Epidermal melanocyte (primary cell): ENCODE data around the gene CPNE2.
"Not testable (repeated sequence)": the region's sequence is repeated elsewhere in the genome, so short reads cannot be mapped to it uniquely, and the experiment has no call there.

Source experiments
- DNase-seq: peaks from one replicate; pipeline ENCODE4 v3.0.0; 2011; ENCODE audit warnings: low spot score; ENCODE audit not compliant: insufficient read length

Gene CPNE2

DNA sequence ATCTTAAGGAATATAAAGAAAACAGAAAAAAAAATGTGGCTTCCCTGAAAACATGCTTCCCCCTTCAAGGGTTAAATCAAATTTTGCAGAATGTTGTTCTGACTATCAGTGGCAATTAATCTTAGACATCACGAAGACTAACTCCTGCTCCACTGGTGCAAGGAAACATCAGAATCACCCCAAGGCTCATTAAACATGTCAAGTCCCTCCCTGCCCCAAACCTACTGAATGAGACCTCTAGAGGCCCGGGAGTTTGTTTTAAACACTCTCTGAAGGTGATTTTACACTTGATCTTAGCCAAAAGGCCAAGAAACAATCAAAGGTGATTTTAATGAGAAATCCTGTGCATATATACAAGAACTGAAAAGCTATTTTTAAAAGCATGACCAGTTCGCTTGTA lies 75.2 kb downstream of the CPNE2 start:
- no peak for DNase-seq

DNA sequence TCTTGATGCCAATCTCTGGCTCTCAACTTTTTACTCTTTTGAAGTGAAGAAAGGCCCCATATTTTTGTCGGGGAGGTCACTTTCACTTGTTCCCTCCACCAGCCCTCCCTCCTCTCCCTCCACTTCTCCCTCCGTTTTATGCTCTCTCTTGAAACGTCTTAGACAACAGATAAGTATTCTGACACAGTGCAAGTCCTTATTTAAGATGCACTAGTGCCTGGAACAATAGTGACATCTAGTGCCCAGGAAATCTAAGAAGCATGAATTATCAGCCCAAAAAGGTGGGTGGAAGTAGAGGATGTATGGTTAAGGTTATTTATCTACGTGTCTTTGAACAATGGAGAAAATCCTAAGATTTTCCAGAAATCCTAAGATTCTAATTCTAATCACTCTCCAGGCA lies 75.6 kb downstream of the CPNE2 start:
- DNase-seq = no peak

- DNase-seq = no peak
These were observed 76.9 kb downstream of the CPNE2 start for GRCh38 chr16:57169327-57169726.

GRCh38 chr16:57172721-57173290 lies 80.4 kb downstream of the CPNE2 start:
- DNase-seq = no peak

DNA sequence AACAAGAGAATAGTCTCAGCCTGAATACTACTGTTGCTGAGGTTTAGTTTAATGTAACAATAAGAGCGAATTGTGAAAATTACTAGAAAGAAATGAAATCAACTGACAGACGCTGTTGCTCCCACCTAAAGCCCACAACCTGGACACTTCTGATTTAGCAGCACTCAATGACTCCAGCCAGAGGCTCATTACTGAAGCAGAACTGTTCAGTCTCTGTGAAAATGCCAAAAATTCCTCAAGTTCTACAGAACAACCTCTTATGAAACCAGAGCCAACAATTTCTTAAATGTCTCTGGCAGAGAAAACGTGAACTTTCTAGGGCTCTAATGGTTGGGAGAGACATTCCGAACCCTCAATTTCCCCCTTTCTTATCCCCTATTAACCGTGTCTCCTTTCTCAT lies 83.5 kb downstream of the CPNE2 start:
- no peak for DNase-seq

DNA sequence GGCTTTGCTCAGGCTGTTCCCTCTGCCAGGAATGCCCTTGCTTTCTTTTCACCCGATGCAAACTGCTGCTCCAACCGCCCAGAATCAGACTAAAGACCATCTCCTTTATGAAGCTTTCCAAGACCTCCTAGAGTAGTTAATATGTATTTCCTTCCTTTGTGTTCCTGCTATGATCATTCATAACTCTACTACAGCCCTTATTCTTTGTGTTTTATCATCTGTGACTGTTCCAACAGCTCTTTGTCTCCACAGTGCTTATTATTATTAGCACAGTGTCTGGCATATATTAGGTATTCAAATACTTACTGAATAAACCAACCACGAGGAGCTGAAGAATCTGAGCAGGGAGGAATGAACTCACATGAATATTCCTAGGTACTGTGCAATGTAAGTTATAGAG lies 85.8 kb downstream of the CPNE2 start:
- no peak for DNase-seq

DNA sequence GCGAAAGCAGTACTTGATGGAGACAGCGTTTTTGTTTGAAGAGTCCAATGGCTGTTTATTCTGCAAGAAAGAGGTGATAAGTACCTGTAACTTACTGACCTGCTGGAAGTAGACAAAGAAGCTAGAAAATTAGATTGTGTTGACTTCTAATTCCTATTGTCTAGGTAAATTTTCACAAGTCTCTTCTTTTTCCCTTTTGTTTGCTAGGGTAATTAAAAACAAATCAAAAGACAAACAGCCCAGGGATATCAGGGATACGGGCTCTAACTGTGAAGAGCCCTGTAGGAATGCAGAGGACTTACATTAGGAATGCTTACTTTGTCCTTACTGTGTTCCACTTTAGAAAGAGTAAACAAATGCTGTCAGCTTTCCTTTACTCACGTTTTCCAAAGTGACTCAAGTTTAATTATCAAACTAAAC lies 86.4 kb downstream of the CPNE2 start:
- no peak for DNase-seq

DNA sequence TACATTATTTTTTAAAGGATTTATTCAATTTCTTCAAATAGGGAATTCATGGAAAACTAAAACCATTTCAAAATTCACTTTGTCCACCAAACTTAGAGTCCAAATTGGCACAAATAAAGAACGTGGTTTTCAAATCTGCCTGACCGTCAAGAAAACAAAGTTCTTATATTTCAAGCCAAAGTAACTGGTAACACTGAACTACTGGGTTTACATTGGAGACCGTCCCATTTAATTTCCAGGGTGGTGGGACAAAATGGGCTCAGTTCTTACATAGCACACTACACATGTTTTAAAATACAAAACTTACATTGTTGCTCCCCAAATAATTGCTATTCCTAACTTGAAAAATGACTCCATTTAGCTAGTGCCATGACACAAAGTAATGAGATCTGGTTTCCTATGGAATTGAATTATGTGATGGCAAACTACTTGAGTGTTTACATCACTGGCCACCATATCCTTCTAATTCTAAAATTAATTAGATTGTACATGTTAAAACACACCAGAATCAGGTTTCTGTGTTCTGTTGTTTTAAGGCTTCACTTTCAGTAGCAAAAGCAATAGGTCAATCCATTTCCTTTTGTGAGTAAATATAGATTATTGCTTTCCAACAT lies 86.9 kb downstream of the CPNE2 start:
- no peak for DNase-seq

DNA sequence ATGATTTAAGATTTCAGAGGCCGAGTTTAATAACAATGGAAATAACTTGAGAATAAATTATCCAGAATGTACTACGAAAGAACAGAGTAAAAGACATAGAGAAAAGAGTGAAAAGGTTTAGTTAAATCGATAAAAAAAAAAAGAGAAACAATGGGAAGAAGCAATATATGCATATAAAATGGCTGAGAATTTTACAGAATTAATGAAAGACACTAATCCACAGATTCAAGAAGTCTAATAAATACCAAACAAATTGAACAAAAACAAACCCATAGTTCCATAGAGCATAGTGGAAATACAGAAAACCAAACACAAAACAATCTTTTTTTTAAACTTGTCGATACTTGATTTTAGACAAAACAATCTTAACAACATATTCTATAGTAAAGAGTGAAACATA lies 91.7 kb downstream of the CPNE2 start:
- DNase-seq = no peak

DNA sequence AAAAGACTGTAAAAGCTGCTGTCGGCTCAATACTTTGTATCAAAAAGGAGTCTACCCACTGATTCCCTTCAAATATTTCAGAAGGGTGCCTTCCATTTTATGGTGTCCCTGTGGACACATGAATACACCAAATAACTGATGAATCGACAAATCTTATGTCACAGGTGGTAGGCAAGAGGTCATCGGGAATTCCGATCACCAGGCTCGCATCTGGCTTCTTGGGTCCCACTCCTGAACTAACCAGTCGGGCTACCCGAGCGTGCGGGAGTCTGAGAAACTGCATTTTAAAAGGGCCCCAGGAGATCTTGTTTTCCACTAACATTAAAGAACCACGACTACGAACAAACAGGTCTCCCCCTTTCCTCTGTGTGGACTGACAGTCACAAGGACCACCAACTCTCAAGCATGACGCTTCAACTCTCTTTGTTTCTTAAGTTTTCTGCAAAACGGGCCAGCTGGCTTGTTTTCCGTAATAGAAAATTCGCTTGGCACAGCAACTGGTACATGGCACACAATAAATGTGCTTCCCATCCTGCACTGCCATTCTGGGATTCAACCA lies 92.6 kb downstream of the CPNE2 start:
- no peak for DNase-seq

DNA sequence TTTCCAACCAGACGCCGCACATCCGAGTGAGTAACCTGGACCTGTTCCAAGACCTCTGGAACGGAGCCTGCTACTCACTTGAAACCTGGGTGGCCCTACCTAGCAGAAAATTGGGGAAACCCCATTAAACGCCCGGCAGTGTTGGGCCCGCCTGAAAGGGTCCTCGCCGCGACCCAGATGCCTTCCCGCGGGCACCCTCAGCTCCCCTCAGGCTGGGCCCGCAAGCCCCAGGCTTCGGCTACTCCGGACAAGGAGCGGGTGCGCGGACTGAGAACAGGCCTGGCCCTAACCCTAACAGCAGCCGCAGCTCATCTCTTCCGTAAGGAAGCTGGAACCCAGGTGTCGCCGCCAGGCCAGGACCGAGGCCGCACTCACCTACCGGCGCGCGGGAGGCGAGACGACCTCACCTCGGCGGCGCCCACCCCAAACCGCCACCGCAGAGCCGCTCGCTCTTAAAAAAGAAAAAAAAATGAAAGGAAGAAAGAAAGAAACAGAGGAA lies 93.1 kb downstream of the CPNE2 start:
- no peak for DNase-seq

DNA sequence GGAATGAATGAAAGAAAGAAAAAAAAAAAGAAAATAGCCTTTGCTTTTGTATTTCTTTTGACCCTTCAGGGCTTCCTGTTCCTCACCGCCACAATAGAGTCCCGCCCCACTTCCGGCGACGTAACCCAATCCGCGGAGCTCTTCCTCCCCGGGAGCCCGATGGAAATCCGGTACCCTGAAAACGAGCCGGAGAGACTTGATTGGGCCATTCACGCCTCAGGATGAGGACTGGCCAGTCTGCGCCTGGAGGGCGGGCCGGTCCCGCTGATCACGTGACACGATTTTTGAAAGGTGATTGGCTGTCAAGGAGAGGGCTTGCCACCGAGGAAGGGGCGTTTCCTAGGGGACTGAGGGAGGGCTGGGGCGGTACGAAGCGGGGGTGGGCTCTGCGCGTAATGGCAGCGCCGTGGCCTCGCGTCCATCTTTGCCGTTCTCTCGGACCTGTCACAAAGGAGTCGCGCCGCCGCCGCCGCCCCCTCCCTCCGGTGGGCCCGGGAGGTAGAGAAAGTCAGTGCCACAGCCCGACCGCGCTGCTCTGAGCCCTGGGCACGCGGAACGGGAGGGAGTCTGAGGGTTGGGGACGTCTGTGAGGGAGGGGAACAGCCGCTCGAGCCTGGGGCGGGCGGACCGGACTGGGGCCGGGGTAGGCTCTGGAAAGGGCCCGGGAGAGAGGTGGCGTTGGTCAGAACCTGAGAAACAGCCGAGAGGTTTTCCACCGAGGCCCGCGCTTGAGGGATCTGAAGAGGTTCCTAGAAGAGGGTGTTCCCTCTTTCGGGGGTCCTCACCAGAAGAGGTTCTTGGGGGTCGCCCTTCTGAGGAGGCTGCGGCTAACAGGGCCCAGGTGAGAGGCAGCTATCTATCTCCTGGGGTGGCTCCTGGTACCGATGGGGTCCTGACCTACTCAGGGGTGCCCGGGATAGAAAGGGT lies 93.8 kb downstream of the CPNE2 start, which contains the start of the genes PSME3IP1 and RSPRY1:
TSS of gene PSME3IP1 (minus strand) at position 95 of the 927 bp plus-strand sequence. CDS start 12,185 bp downstream, outside the sequence.
TSS of gene RSPRY1 (plus strand) at position 385 of the 927 bp plus-strand sequence. CDS start 18,330 bp downstream, outside the sequence.
- DNase-seq = peak; percentile 98

- no peak for DNase-seq
These were observed 94.8 kb downstream of the CPNE2 start for GRCh38 chr16:57186872-57187854.

DNA sequence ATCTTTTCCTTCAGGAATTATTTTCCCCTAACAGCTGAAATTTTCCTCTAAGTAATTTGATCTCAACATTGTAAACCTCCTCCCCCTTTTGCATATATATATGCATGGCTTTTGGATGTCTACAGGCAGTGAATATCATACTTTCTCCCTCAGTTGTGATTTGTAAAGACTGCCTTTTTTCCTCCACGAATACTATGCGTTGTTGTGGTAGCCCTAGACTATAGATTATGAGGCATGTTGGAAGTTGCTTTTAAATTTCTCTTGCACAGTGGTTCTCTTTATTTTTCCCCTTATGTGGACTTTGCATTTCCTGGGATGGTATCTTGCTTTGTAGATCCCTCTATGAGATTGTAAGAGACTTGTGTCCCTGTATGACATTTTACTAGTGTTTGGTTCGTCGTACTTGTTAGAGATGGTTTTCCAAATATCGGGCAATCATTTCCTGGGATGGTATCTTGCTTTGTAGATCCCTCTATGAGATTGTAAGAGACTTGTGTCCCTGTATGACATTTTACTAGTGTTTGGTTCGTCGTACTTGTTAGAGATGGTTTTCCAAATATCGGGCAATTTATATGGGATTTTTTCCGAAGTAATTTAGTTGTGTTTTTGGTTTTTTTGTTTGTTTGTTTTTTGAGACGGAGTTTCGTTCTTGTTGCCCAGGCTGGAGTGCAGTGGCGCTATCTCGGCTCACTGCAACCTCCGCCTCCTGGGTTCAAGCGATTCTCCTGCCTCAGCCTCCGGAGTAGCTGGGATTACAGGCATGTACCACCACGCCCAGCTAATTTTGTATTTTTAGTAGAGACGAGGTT lies 95.7 kb downstream of the CPNE2 start:
- not testable (repeated sequence) for DNase-seq

GRCh38 chr16:57188711-57189002 lies 96.3 kb downstream of the CPNE2 start:
- no peak for DNase-seq

- not testable (repeated sequence) for DNase-seq
These were observed 97.1 kb downstream of the CPNE2 start for GRCh38 chr16:57189527-57189926.

- no peak for DNase-seq
These were observed 97.8 kb downstream of the CPNE2 start for GRCh38 chr16:57190136-57190535.

GRCh38 chr16:57191056-57191571 lies 98.7 kb downstream of the CPNE2 start:
- DNase-seq = no peak

DNA sequence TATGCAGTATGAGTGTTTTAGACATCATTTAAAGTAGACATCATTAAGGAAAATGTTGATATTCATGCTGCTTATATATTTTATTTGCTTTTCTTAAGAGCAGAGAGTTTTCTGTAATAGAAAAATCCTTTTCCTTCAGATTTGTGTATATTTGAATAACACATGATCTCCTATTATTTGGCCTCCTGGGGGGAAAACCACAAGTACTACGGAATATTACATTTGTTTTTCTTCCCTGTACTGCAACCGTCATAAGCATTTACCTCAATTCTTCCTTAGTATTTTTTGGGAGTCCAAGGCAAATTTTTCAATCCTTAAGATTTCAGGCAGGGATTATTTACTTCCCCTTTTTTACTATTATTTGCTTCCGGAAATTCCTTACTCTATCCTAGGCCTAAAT lies 99.8 kb downstream of the CPNE2 start:
- DNase-seq = no peak
